HEK293 (cell line): Measurements from ENCODE around the gene FXYD6.

Experiments used
- CTCF ChIA-PET: fragments of 350-600 bp; formaldehyde crosslinking; extraction: SDS; loops from one replicate; lab custom pipeline; 2021; ENCODE audit warnings: antibody characterized with exemption; lab: Yijun Ruan, JAX
- POLR2A ChIA-PET: fragments of 300-600 bp; formaldehyde crosslinking; extraction: SDS; loops from one replicate; lab custom pipeline; 2020; ENCODE audit warnings: antibody characterized with exemption, inconsistent platforms; lab: Yijun Ruan, JAX
- H3K27ac ChIP-seq: fragments of 200-500 bp; sonication (Bioruptor generic); 2 replicates; pipeline ENCODE4 v1.5.1; 2014; ENCODE audit warnings: low read depth, low read length, control low read depth, inconsistent platforms; ENCODE audit errors: extremely low read depth
- H3K36me3 ChIP-seq, 2 experiments: fragments of 200-500 bp in 1 of 2; sonication (Bioruptor generic) in 1 of 2; 1 replicate in 1 of 2; 2 replicates in 1 of 2; pipeline ENCODE4 v1.5.1; 2014 to 2017; ENCODE audit warnings: inconsistent platforms in 2 of 2, low read length in 2 of 2; ENCODE audit not compliant: control insufficient read depth in 2 of 2, insufficient read depth in 1 of 2
- H3K4me1 ChIP-seq: fragments of 200-500 bp; sonication (Bioruptor generic); 2 replicates; pipeline ENCODE4 v1.5.1; 2014; ENCODE audit warnings: mild to moderate bottlenecking, low read length, inconsistent platforms; ENCODE audit not compliant: control insufficient read depth, insufficient read depth
- H3K4me3 ChIP-seq: 2 replicates; pipeline ENCODE4 v1.5.1; 2011; ENCODE audit warnings: low read depth, mild to moderate bottlenecking, control low read depth, low read length, moderate library complexity
- H3K9me3 ChIP-seq: fragments of 200-500 bp; sonication (Bioruptor generic); 2 replicates; pipeline ENCODE4 v1.5.1; 2014; ENCODE audit warnings: low read depth, low read length, inconsistent platforms; ENCODE audit not compliant: control insufficient read depth, insufficient read depth
- EGR2 ChIP-seq: fragments of 450-650 bp; formaldehyde crosslinking; IDR thresholded peaks from 2 replicates; pipeline ENCODE4 v1.5.1; 2016; ENCODE audit warnings: low read depth, missing biosample characterization, missing genetic modification characterization
- GLI4 ChIP-seq: fragments of 450-650 bp; formaldehyde crosslinking; IDR thresholded peaks from 2 replicates; pipeline ENCODE4 v1.5.1; 2016; ENCODE audit warnings: missing biosample characterization, missing genetic modification characterization
- KLF16 ChIP-seq: fragments of 450-650 bp; formaldehyde crosslinking; IDR thresholded peaks from 2 replicates; pipeline ENCODE4 v1.5.1; 2017; ENCODE audit warnings: missing biosample characterization, missing genetic modification characterization
- KLF7 ChIP-seq: fragments of 450-650 bp; formaldehyde crosslinking; IDR thresholded peaks from 2 replicates; pipeline ENCODE4 v1.5.1; 2016; ENCODE audit warnings: missing biosample characterization, missing genetic modification characterization, borderline replicate concordance
- OSR2 ChIP-seq: fragments of 450-650 bp; formaldehyde crosslinking; IDR thresholded peaks from 2 replicates; pipeline ENCODE4 v1.5.1; 2016; ENCODE audit warnings: missing biosample characterization, missing genetic modification characterization
- OVOL3 ChIP-seq: fragments of 450-650 bp; formaldehyde crosslinking; IDR thresholded peaks from 2 replicates; pipeline ENCODE4 v1.5.1; 2016; ENCODE audit warnings: missing biosample characterization, missing genetic modification characterization
- PRDM1 ChIP-seq: fragments of 450-650 bp; formaldehyde crosslinking; IDR thresholded peaks from 2 replicates; pipeline ENCODE4; 2016; ENCODE audit warnings: missing biosample characterization, missing genetic modification characterization
- PRDM6 ChIP-seq: fragments of 450-650 bp; formaldehyde crosslinking; IDR thresholded peaks from 2 replicates; pipeline ENCODE4 v1.5.1; 2017; ENCODE audit warnings: missing biosample characterization, missing genetic modification characterization
- SCRT1 ChIP-seq: fragments of 450-650 bp; formaldehyde crosslinking; IDR thresholded peaks from 2 replicates; pipeline ENCODE4 v1.5.1; 2016; ENCODE audit warnings: missing biosample characterization, missing genetic modification characterization, borderline replicate concordance
- ZNF132 ChIP-seq: fragments of 450-650 bp; formaldehyde crosslinking; IDR thresholded peaks from 2 replicates; pipeline ENCODE4 v1.5.1; 2017; ENCODE audit warnings: missing biosample characterization, missing genetic modification characterization, borderline replicate concordance
- ZNF221 ChIP-seq: fragments of 450-650 bp; formaldehyde crosslinking; IDR thresholded peaks from 2 replicates; pipeline ENCODE4 v1.5.1; 2017; ENCODE audit warnings: missing biosample characterization, missing genetic modification characterization, borderline replicate concordance
- ZNF366 ChIP-seq: fragments of 450-650 bp; formaldehyde crosslinking; conservative IDR thresholded peaks from 2 replicates; pipeline ENCODE4 v1.5.1; 2016; ENCODE audit warnings: missing biosample characterization, missing genetic modification characterization
- ZNF558 ChIP-seq: fragments of 450-650 bp; formaldehyde crosslinking; IDR thresholded peaks from 2 replicates; pipeline ENCODE4 v1.5.1; 2016; ENCODE audit warnings: missing biosample characterization, missing genetic modification characterization
- ZNF596 ChIP-seq: fragments of 450-650 bp; IDR thresholded peaks from 2 replicates; pipeline ENCODE4 v1.5.0; 2018; ENCODE audit warnings: missing biosample characterization, mild to moderate bottlenecking, missing genetic modification characterization, moderate library complexity
- ZNF610 ChIP-seq: fragments of 450-650 bp; formaldehyde crosslinking; IDR thresholded peaks from 2 replicates; pipeline ENCODE4 v1.5.1; 2016; ENCODE audit warnings: missing biosample characterization, missing genetic modification characterization, borderline replicate concordance
- ZNF664 ChIP-seq: fragments of 450-650 bp; formaldehyde crosslinking; IDR thresholded peaks from 2 replicates; pipeline ENCODE4 v1.5.1; 2016; ENCODE audit warnings: missing biosample characterization, missing genetic modification characterization
- ZNF830 ChIP-seq: fragments of 450-650 bp; IDR thresholded peaks from 2 replicates; pipeline ENCODE4 v1.5.0; 2018; ENCODE audit warnings: missing biosample characterization, missing genetic modification characterization, low read depth, mild to moderate bottlenecking, moderate library complexity
- ZNF837 ChIP-seq: fragments of 450-650 bp; formaldehyde crosslinking; IDR thresholded peaks from 2 replicates; pipeline ENCODE4 v1.5.1; 2016; ENCODE audit warnings: missing biosample characterization, missing genetic modification characterization
- TF ChIP-seq, protein P1 (sequence below): fragments of 450-650 bp; formaldehyde crosslinking; conservative IDR thresholded peaks from 2 replicates; pipeline ENCODE4 v1.5.1; 2016; ENCODE audit warnings: low read depth, missing biosample characterization, missing genetic modification characterization

The FXYD6 gene

GRCh38 chr11:117911694-117912093 is 35.2 kb upstream of the FXYD6 start:
- POLR2A ChIA-PET, result no interaction called here
- Histone ChIP-seq H3K4me3 (no peak overlapping the region), H3K9me3 (no peaks in the 10 kb centered on the region), H3K36me3 (no peaks in the 10 kb centered on the region), H3K27ac (no peak overlapping the region), H3K4me1 (no peaks in the 10 kb centered on the region)
- TF ChIP-seq ZNF837 (tag by site-specific recombination), result no peak
- TF ChIP-seq GLI4 (tag by site-specific recombination), result no peak
- TF ChIP-seq, protein P1, sequence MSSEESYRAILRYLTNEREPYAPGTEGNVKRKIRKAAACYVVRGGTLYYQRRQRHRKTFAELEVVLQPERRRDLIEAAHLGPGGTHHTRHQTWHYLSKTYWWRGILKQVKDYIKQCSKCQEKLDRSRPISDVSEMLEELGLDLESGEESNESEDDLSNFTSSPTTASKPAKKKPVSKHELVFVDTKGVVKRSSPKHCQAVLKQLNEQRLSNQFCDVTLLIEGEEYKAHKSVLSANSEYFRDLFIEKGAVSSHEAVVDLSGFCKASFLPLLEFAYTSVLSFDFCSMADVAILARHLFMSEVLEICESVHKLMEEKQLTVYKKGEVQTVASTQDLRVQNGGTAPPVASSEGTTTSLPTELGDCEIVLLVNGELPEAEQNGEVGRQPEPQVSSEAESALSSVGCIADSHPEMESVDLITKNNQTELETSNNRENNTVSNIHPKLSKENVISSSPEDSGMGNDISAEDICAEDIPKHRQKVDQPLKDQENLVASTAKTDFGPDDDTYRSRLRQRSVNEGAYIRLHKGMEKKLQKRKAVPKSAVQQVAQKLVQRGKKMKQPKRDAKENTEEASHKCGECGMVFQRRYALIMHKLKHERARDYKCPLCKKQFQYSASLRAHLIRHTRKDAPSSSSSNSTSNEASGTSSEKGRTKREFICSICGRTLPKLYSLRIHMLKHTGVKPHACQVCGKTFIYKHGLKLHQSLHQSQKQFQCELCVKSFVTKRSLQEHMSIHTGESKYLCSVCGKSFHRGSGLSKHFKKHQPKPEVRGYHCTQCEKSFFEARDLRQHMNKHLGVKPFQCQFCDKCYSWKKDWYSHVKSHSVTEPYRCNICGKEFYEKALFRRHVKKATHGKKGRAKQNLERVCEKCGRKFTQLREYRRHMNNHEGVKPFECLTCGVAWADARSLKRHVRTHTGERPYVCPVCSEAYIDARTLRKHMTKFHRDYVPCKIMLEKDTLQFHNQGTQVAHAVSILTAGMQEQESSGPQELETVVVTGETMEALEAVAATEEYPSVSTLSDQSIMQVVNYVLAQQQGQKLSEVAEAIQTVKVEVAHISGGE, result no peak
- TF ChIP-seq ZNF558 (tag by site-specific recombination), result no peak
- TF ChIP-seq ZNF830, result no peak
- TF ChIP-seq ZNF221 (tag by site-specific recombination), result no peak
- TF ChIP-seq ZNF610, result no peak
- no peak for TF ChIP-seq OVOL3 (tag by site-specific recombination)
- TF ChIP-seq ZNF366 (tag by site-specific recombination), result no peak
- no peak for TF ChIP-seq KLF7 (tag by site-specific recombination)
- no peak for TF ChIP-seq PRDM6
- CTCF ChIA-PET, result no interaction called here

DNA sequence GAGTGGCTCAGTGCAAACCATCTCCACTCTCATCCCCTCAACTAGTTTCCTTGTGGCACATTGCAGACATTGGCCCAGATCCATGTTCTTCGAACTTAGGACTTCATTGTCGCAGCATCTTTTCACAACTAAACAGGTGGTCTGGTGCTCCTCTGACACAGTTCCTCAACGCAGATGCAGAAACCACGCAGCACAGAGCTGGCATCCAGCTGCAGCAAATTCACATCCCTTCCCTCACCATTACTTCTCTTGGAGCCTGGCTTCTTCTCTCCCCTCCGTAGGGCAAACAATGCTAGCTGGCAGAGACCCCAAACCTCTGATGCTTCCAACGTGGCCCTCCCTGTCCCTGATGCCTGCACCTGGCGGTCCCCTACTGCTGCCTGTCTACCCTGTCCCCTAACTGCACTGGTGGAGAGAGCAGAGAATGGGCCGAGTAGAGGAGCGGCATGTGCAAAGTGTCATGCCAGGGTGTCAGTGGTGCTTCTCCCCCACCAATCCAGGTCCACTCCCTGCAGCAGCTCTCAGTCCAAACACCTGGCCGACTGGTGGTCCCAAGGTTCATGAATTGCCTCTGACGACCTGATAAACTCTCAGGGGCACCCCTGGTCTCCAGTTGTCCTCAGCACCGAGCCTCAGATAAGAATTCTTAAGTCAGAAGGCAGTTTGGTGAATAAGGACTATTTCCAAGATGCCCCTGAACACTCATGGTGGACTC is 34.6 kb upstream of the FXYD6 start:
- TF ChIP-seq EGR2 (tag by site-specific recombination) (no peak), SCRT1 (tag by site-specific recombination) (no peak), PRDM1 (tag by site-specific recombination) (no peak), ZNF596 (tag by site-specific recombination) (no peak), OSR2 (tag by site-specific recombination) (no peak), ZNF132 (tag by site-specific recombination) (no peak), KLF16 (tag by site-specific recombination) (no peak), ZNF558 (tag by site-specific recombination) (no peak), ZNF664 (no peak)
- no peaks in the 10 kb centered on the region for H3K4me1 ChIP-seq
- ChIA-PET POLR2A (no interaction called here), CTCF (no interaction called here)
- H3K27ac ChIP-seq, result no peak overlapping the region
- H3K9me3 ChIP-seq, result no peaks in the 10 kb centered on the region
- H3K36me3 ChIP-seq, result no peaks in the 10 kb centered on the region
- H3K4me3 ChIP-seq, result no peak overlapping the region
